Astrocyte of the spinal cord (primary cell): ENCODE results near the gene ZMIZ1.

Experiments used
- DNase-seq: peaks from one replicate; pipeline ENCODE4 v3.0.0; 2011; ENCODE audit warnings: low read depth, low spot score
- H3K4me3 ChIP-seq: 2 replicates; pipeline ENCODE4 v1.5.1; 2011; ENCODE audit warnings: low read depth, mild to moderate bottlenecking, low read length, moderate library complexity
- CTCF ChIP-seq: IDR thresholded peaks from 2 replicates; pipeline ENCODE4 v1.5.1; 2012; ENCODE audit warnings: low read depth, mild to moderate bottlenecking, low read length, inconsistent platforms
- in situ Hi-C: cut with HindIII; loops from 2 replicates; pipeline ENCODE4 v1.10.0; 2017; ENCODE audit warnings: low sequenced_read_pairs

ZMIZ1 gene

GRCh38 chr10:79292891-79293746 is 224.4 kb downstream of the ZMIZ1 start:
- DNase-seq, result no peak
- in situ Hi-C loops, result no loop called here
- peak; percentile 62 for TF ChIP-seq CTCF
- H3K4me3 ChIP-seq, result no peak overlapping the region

- TF ChIP-seq CTCF, result no peak
- in situ Hi-C loops, result no loop called here
- no peak overlapping the region for H3K4me3 ChIP-seq
- DNase-seq, result peak; percentile 22
Observed at GRCh38 chr10:79293841-79294581, 225.2 kb downstream of the ZMIZ1 start.

DNA sequence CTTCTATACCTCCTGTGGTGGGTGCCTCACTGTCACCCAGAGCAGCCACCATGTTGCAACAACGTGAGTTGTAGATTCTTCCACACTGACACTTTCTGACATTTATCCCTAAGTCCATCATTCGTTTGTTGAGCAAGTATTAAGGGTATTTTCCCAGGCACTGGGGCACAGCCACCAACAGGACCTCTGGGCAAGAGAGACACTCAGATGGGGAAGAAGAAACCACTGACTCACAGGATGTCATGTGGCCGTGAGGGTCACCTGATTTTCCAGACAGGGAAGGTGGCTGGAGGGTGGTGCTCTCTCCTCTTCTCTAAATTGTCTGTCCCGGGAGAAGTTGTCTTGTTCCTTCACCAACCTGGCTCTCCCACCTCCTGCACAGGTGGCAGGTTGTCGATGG is 226.8 kb downstream of the ZMIZ1 start:
- H3K4me3 ChIP-seq, result no peak overlapping the region
- no peak for TF ChIP-seq CTCF
- in situ Hi-C loops, result no loop called here
- no peak for DNase-seq

DNA sequence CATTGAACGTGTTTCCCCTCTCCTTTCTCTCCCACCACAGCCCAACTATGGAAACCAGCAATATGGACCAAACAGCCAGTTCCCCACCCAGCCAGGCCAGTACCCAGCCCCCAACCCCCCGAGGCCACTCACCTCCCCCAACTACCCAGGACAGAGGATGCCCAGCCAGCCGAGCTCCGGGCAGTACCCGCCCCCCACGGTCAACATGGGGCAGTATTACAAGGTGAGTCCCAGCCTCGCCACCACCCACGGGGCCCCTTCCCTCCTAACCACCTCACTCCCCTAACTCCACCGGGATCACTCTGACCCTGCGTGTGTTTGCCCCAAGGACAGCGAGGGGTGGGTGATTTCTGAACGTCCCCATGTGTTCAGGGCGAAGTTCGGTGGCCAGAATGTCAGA is 227.7 kb downstream of the ZMIZ1 start:
- in situ Hi-C loops, result no loop called here
- DNase-seq, result no peak
- TF ChIP-seq CTCF, result no peak
- H3K4me3 ChIP-seq, result no peak overlapping the region

DNA sequence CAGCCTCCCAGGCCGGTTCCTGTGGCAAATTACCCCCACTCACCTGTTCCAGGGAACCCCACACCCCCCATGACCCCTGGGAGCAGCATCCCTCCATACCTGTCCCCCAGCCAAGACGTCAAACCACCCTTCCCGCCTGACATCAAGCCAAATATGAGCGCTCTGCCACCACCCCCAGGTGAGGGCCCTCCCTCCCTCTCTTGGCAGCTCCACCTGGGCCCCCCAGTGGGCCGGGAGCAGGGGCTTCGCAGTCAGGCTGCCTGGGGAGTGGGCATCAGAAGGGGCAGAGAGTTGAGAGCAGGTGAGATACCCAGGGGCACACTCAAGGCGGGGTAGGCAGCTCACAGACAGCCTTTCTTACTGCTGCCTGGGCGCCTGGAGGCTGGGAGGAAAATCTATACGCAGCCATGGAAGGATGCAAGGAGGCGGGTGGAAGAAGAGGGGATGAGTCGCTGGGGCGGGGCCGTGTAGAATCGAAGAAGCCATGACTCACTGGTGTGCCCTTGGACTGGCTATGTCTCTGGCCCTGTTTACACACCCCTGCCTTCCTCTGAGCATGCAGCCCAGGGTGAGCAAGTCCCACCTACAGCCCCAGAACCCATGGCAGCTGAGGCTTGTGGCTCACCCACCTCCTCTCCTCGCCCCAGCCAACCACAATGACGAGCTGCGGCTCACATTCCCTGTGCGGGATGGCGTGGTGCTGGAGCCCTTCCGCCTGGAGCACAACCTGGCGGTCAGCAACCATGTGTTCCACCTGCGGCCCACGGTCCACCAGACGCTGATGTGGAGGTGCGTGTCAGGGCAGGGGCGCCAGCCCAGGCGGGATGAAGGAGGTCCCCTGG is 229.9 kb downstream of the ZMIZ1 start:
- DNase-seq, result peak; percentile 97
- TF ChIP-seq CTCF, result no peak
- no peak overlapping the region for H3K4me3 ChIP-seq
- in situ Hi-C loops, result no loop called here
